Measurements from ENCODE around the gene EPS8. TPM values are rescaled to one million over a fixed set of nuclear protein-coding genes. Genes with fewer than 3 reads are reported as not detected.

The EPS8 gene
- total RNA-seq, 1 donor: 2.2 TPM

- DNase-seq (ENCODE audit: low read depth in 2 of 3, low spot score in 2 of 3): no peak
Observed at GRCh38 chr12:15801770-15802744, 12.9 kb upstream of the EPS8 start.

GRCh38 chr12:15800278-15800677, 11.1 kb upstream of the EPS8 start:
- DNase-seq (ENCODE audit: low read depth in 2 of 3, low spot score in 2 of 3): no peak

GRCh38 chr12:15797818-15798217, 8.6 kb upstream of the EPS8 start:
- DNase-seq (ENCODE audit: low read depth in 2 of 3, low spot score in 2 of 3): no peak

- no peak for DNase-seq (ENCODE audit: low read depth in 2 of 3, low spot score in 2 of 3)
Observed at GRCh38 chr12:15796493-15797141, 7.4 kb upstream of the EPS8 start.

- no peak for DNase-seq (ENCODE audit: low read depth in 2 of 3, low spot score in 2 of 3)
Observed at GRCh38 chr12:15794836-15795235, 5.6 kb upstream of the EPS8 start.

- DNase-seq (ENCODE audit: low read depth in 2 of 3, low spot score in 2 of 3): no peak
Observed at GRCh38 chr12:15794196-15794595, 5.0 kb upstream of the EPS8 start.

- peak; percentile 4 to 21 (median 18) for DNase-seq (ENCODE audit: low read depth in 2 of 3, low spot score in 2 of 3)
Observed at GRCh38 chr12:15788233-15789219, 662 bp downstream of the EPS8 start.

- no peak for DNase-seq (ENCODE audit: low read depth in 2 of 3, low spot score in 2 of 3)
Observed at GRCh38 chr12:15787778-15788177, 1.4 kb downstream of the EPS8 start.

- DNase-seq (ENCODE audit: low read depth in 2 of 3, low spot score in 2 of 3): no peak
Observed at GRCh38 chr12:15786772-15787171, 2.4 kb downstream of the EPS8 start.

GRCh38 chr12:15783288-15783687, 5.9 kb downstream of the EPS8 start:
- no peak for DNase-seq (ENCODE audit: low read depth in 2 of 3, low spot score in 2 of 3)

- DNase-seq (ENCODE audit: low read depth in 2 of 3, low spot score in 2 of 3): no peak
Observed at GRCh38 chr12:15782667-15783066, 6.5 kb downstream of the EPS8 start.

- no peak for DNase-seq (ENCODE audit: low read depth in 2 of 3, low spot score in 2 of 3)
Observed at GRCh38 chr12:15779925-15780324, 9.3 kb downstream of the EPS8 start.

GRCh38 chr12:15778126-15778525, 11.1 kb downstream of the EPS8 start:
- DNase-seq (ENCODE audit: low read depth in 2 of 3, low spot score in 2 of 3): no peak

- no peak for DNase-seq (ENCODE audit: low read depth in 2 of 3, low spot score in 2 of 3)
Observed at GRCh38 chr12:15777355-15778012, 11.7 kb downstream of the EPS8 start.

GRCh38 chr12:15776532-15776931, 12.7 kb downstream of the EPS8 start:
- no peak for DNase-seq (ENCODE audit: low read depth in 2 of 3, low spot score in 2 of 3)

- no peak for DNase-seq (ENCODE audit: low read depth in 2 of 3, low spot score in 2 of 3)
Observed at GRCh38 chr12:15774819-15775218, 14.4 kb downstream of the EPS8 start.

- peak in 2 of 3 donors; percentile 18 to 28 for DNase-seq (ENCODE audit: low read depth in 2 of 3, low spot score in 2 of 3)
Observed at GRCh38 chr12:15772405-15773018, 16.7 kb downstream of the EPS8 start.

GRCh38 chr12:15770581-15770980, 18.6 kb downstream of the EPS8 start:
- DNase-seq (ENCODE audit: low read depth in 2 of 3, low spot score in 2 of 3): no peak

GRCh38 chr12:15770021-15770420, 19.2 kb downstream of the EPS8 start:
- no peak for DNase-seq (ENCODE audit: low read depth in 2 of 3, low spot score in 2 of 3)

- no peak for DNase-seq (ENCODE audit: low read depth in 2 of 3, low spot score in 2 of 3)
Observed at GRCh38 chr12:15769586-15769985, 19.6 kb downstream of the EPS8 start.

Data from hematopoietic multipotent progenitor cell (in vitro differentiated cells).